Adipose tissue (tissue), 3 donors: Measurements from ENCODE around the gene ZBED3. TPM values are rescaled to one million over a fixed set of nuclear protein-coding genes. Genes with fewer than 3 reads are reported as not detected.
"Not testable (repeated sequence)": the region's sequence is repeated elsewhere in the genome, so short reads cannot be mapped to it uniquely, and the experiment has no call there.

Source experiments
- H3K27ac ChIP-seq: one replicate; pipeline ENCODE4 v1.5.1; 2013; ENCODE audit warnings: low read depth, low read length
- WGBS, 3 donors: extraction: QIAGEN DNeasy Blood & Tissue Kit; methylation state at CpG; one replicate each; pipeline ENCODE4 v1.1.7; 2013; 5-methylcytosine and 5-hydroxymethylcytosine counted together
- polyA plus RNA-seq, 3 donors: library from polyadenylated mRNA; stranded (reverse); fragments of 200-250 nt; gene quantifications; one replicate each; pipeline ENCODE4 v1.2.3, GENCODE V29; 2013
- donor health status: healthy with polysubstance abuse.
- donor health status: Bipolar disorder and iron deficiency.
- donor health status: healthy.

The ZBED3 gene
- polyA plus RNA-seq, 3 donors: 8.2 to 30.0 (median 13.2) TPM

GRCh38 chr5:77082280-77082679 is 4.8 kb downstream of the ZBED3 start:
- 46 to 91% (median 47%) methylated on average over 1 of the region's 1 CpG for WGBS, 3 donors
- no peak overlapping the region for H3K27ac ChIP-seq

GRCh38 chr5:77080905-77081304 is 6.2 kb downstream of the ZBED3 start:
- 77 to 84% (median 83%) methylated on average over 5 of the region's 5 CpGs for WGBS, 3 donors
- no peak overlapping the region for H3K27ac ChIP-seq

- WGBS, 3 donors: 89 to 94% (median 90%) methylated on average over 11 of the region's 11 CpGs
- not testable (repeated sequence) for H3K27ac ChIP-seq
Measured at GRCh38 chr5:77080479-77080878, 6.6 kb downstream of the ZBED3 start.

GRCh38 chr5:77077829-77078176 is 9.3 kb downstream of the ZBED3 start:
- H3K27ac ChIP-seq: no peak overlapping the region
- WGBS, 3 donors: 29 to 52% (median 32%) methylated on average over 12 of the region's 12 CpGs

- H3K27ac ChIP-seq: no peak overlapping the region
- 6 to 20% (median 7%) methylated on average over 85 to 105 of the region's 105 CpGs for WGBS, 3 donors
Measured at GRCh38 chr5:77076961-77077828, 9.9 kb downstream of the ZBED3 start.

GRCh38 chr5:77074745-77075144 is 12.3 kb downstream of the ZBED3 start:
- H3K27ac ChIP-seq: no peak overlapping the region
- 89 to 96% (median 93%) methylated on average over 4 of the region's 4 CpGs for WGBS, 3 donors

GRCh38 chr5:77073667-77074066 is 13.4 kb downstream of the ZBED3 start:
- 65 to 71% (median 70%) methylated on average over 2 of the region's 2 CpGs for WGBS, 3 donors
- no peak overlapping the region for H3K27ac ChIP-seq

- no peak overlapping the region for H3K27ac ChIP-seq
- 75 to 91% (median 83%) methylated on average over 1 of the region's 1 CpG for WGBS, 3 donors
Measured at GRCh38 chr5:77066823-77067442, 20.2 kb downstream of the ZBED3 start.

- 89 to 96% (median 93%) methylated on average over 1 of the region's 1 CpG for WGBS, 3 donors
- no peak overlapping the region for H3K27ac ChIP-seq
Measured at GRCh38 chr5:77066184-77066583, 20.9 kb downstream of the ZBED3 start.

GRCh38 chr5:77065256-77065655 is 21.8 kb downstream of the ZBED3 start:
- H3K27ac ChIP-seq: no peak overlapping the region
- WGBS, 3 donors: 70 to 97% (median 70%) methylated on average over 3 of the region's 3 CpGs

GRCh38 chr5:77064040-77064439 is 23.0 kb downstream of the ZBED3 start:
- WGBS, 3 donors: 52 to 76% (median 75%) methylated on average over 3 of the region's 3 CpGs
- no peak overlapping the region for H3K27ac ChIP-seq

- H3K27ac ChIP-seq: no peak overlapping the region
- 94 to 100% (median 100%) methylated on average over 1 of the region's 1 CpG for WGBS, 3 donors
Measured at GRCh38 chr5:77046416-77047073, 40.5 kb downstream of the ZBED3 start.

- WGBS, 3 donors: 84 to 97% (median 85%) methylated on average over 1 of the region's 1 CpG
- H3K27ac ChIP-seq: no peak overlapping the region
Measured at GRCh38 chr5:77035950-77036349, 51.1 kb downstream of the ZBED3 start.

- 84 to 97% (median 92%) methylated on average over 5 of the region's 5 CpGs for WGBS, 3 donors
Measured at GRCh38 chr5:77033338-77033737, 53.7 kb downstream of the ZBED3 start.

GRCh38 chr5:77032635-77033034 is 54.5 kb downstream of the ZBED3 start:
- H3K27ac ChIP-seq: no peak overlapping the region
- 82 to 86% (median 83%) methylated on average over 4 of the region's 4 CpGs for WGBS, 3 donors

More at GRCh38 chr5:77033338-77033737, 53.7 kb downstream of the ZBED3 start:
- no peak overlapping the region for H3K27ac ChIP-seq

- H3K27ac ChIP-seq: no peak overlapping the region
- 70 to 92% (median 73%) methylated on average over 3 of the region's 3 CpGs for WGBS, 3 donors
Measured at GRCh38 chr5:77031891-77032290, 55.2 kb downstream of the ZBED3 start.

GRCh38 chr5:77030097-77031071 is 56.7 kb downstream of the ZBED3 start, which contains the start of gene AGGF1:
AGGF1 (plus strand) TSS chr5:77030404; CDS start chr5:77030767, 363 bp downstream.
- H3K27ac ChIP-seq: peak within 1 kb of the TSS; percentile 36
- 0% methylated on average over 82 of the region's 82 CpGs for WGBS, 3 donors

- 93 to 100% (median 94%) methylated on average over 2 of the region's 2 CpGs for WGBS, 3 donors
Measured at GRCh38 chr5:77029376-77029885, 57.7 kb downstream of the ZBED3 start.

More at GRCh38 chr5:77029376-77029885, 57.7 kb downstream of the ZBED3 start:
- H3K27ac ChIP-seq: no peak overlapping the region
